H1 (cell line): ENCODE results near the gene RXFP4.
A peak's percentile ranks its signal among the peaks of the same experiment; 100 is the strongest.

ENCODE experiments used
- BCL11A ChIP-seq, 2 experiments: IDR thresholded peaks; one replicate each; pipeline ENCODE4 v1.6.1; 2011; ENCODE audit warnings: low read depth in 2 of 2, low read length in 2 of 2, mild to moderate bottlenecking in 2 of 2
- CEBPB ChIP-seq: IDR thresholded peaks from 2 replicates; pipeline ENCODE4 v1.6.1; 2012; ENCODE audit warnings: low read depth, low read length
- CTCF ChIP-seq, 3 experiments: IDR thresholded peaks; 1 replicate in 2 of 3; 2 replicates in 1 of 3; pipeline versions ENCODE4 v1.5.1 to v1.6.1; 2011; ENCODE audit warnings: low read length in 3 of 3, mild to moderate bottlenecking in 3 of 3, inconsistent platforms in 2 of 3, low read depth in 1 of 3, moderate library complexity in 1 of 3; ENCODE audit not compliant: insufficient read depth in 1 of 3; ENCODE audit errors: control extremely low read depth in 1 of 3
- EZH2 ChIP-seq: fragments of 200-600 bp; sonication (generic); IDR thresholded peaks from 2 replicates; pipeline ENCODE4 v1.7.1; 2012; ENCODE audit warnings: low read depth, mild to moderate bottlenecking, moderate library complexity, low read length, inconsistent platforms; ENCODE audit not compliant: severe bottlenecking
- GTF2F1 ChIP-seq: IDR thresholded peaks from 2 replicates; pipeline ENCODE4 v1.6.1; 2012; ENCODE audit warnings: low read depth, low read length, improper control_type of control experiment, borderline replicate concordance
- KDM5A ChIP-seq: fragments of 200-600 bp; IDR thresholded peaks from 2 replicates; pipeline ENCODE4 v1.7.1; 2012; ENCODE audit warnings: mild to moderate bottlenecking, low read length, inconsistent platforms, mixed read lengths
- POLR2A ChIP-seq, 2 experiments: IDR thresholded peaks; 1 replicate in 1 of 2; 2 replicates in 1 of 2; pipeline ENCODE4 v1.6.1; 2011; ENCODE audit warnings: low read depth in 2 of 2, low read length in 2 of 2, mild to moderate bottlenecking in 2 of 2; ENCODE audit errors: control extremely low read depth in 1 of 2
- POLR2AphosphoS5 ChIP-seq: IDR thresholded peaks from 2 replicates; pipeline ENCODE4 v1.6.1; 2011; ENCODE audit warnings: low read depth, low read length
- RAD21 ChIP-seq, 2 experiments: IDR thresholded peaks in 1 of 2; conservative IDR thresholded peaks in 1 of 2; 2 replicates each; pipeline ENCODE4 v1.6.1; 2011; ENCODE audit warnings: low read depth in 2 of 2, low read length in 2 of 2, improper control_type of control experiment in 1 of 2, inconsistent platforms in 1 of 2, mild to moderate bottlenecking in 1 of 2, moderate library complexity in 1 of 2
- TCF12 ChIP-seq: IDR thresholded peaks from 2 replicates; pipeline ENCODE4 v1.6.1; 2011; ENCODE audit warnings: low read depth, mild to moderate bottlenecking, low read length
- USF2 ChIP-seq: IDR thresholded peaks from 2 replicates; pipeline ENCODE4 v1.6.1; 2011; ENCODE audit warnings: low read length, improper control_type of control experiment
- YY1 ChIP-seq: IDR thresholded peaks from 2 replicates; pipeline ENCODE4 v1.6.1; 2011; ENCODE audit warnings: low read depth, mild to moderate bottlenecking, low read length

- TF ChIP-seq CTCF (IDR thresholded peaks at IDR 0.05; ENCODE audit: control extremely low read depth in 1 of 3, insufficient read depth in 1 of 3, low read depth in 1 of 3, low read length in 3 of 3) (peak in 2 of 3 experiments; percentile 17 to 25; a peak in 2 of 4 replicates), POLR2AphosphoS5 (no peak), YY1 (no peak), KDM5A (no peak), TCF12 (no peak), CEBPB (no peak), POLR2A (IDR thresholded peaks at IDR 0.05; ENCODE audit: control extremely low read depth in 1 of 2, low read depth in 2 of 2, low read length in 2 of 2) (no peak), BCL11A (IDR thresholded peaks at IDR 0.05; ENCODE audit: low read depth in 2 of 2, low read length in 2 of 2) (no peak), USF2 (no peak), GTF2F1 (no peak), EZH2 (no peak), RAD21 (IDR thresholded peaks at IDR 0.05 in 1 of 2, conservative IDR thresholded peaks at IDR 0.05 in 1 of 2; ENCODE audit: low read depth in 2 of 2, low read length in 2 of 2) (peak; percentile 10 to 33; a peak in 3 of 4 replicates)
Measured at GRCh38 chr1:155961937-155962336, 20.5 kb downstream of the RXFP4 start.
